ENCODE measurements around the gene AP3B1. TPM values are rescaled to one million over a fixed set of nuclear protein-coding genes. Genes with fewer than 3 reads are reported as not detected.

The AP3B1 gene
- total RNA-seq, 1 experiment from 2014 or later = 50.3 TPM

DNA sequence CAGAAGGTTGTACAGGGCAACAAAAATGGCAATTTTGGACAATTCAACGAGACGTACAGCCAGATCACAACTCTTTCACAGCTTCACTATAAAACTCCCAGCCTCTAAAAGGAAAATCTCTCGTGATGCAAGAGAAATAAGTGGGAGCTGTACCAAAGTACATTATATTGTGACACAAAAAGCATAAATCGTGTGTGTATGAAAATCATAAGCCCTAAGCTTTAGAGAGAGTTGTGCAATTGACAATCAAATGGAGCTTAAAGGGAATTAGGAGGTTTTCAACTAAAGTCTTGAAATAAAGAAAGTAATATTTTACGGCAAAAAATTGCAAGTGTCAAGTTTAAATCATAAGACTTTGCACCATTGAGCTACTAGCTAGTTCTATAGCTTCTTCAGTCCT lies 323.6 kb downstream of the AP3B1 start:
- no peak overlapping the region for H3K27ac Mint-ChIP-seq
- H3K9me3 Mint-ChIP-seq = no peaks in the 10 kb centered on the region
- H3K4me1 Mint-ChIP-seq = peaks cover 13% of the 10 kb centered on the region
- H3K36me3 Mint-ChIP-seq = no peaks in the 10 kb centered on the region
- no peak for ATAC-seq
- peaks cover 99% of the 10 kb centered on the region for H3K27me3 Mint-ChIP-seq (ENCODE audit: low read depth)
- ChIA-PET CTCF (interaction anchor here (1.9 kb wide), 1 partner anchor 12 kb away, joined by 6 read pairs; no protein-coding TSS in a partner anchor), POLR2A (no interaction called here)
- H3K4me3 Mint-ChIP-seq = no peak overlapping the region
- no peak for DNase-seq (ENCODE audit: low spot score)
- TF ChIP-seq, protein P1, sequence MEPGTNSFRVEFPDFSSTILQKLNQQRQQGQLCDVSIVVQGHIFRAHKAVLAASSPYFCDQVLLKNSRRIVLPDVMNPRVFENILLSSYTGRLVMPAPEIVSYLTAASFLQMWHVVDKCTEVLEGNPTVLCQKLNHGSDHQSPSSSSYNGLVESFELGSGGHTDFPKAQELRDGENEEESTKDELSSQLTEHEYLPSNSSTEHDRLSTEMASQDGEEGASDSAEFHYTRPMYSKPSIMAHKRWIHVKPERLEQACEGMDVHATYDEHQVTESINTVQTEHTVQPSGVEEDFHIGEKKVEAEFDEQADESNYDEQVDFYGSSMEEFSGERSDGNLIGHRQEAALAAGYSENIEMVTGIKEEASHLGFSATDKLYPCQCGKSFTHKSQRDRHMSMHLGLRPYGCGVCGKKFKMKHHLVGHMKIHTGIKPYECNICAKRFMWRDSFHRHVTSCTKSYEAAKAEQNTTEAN (CRISPR knock-in tag; IDR thresholded peaks at IDR 0.05) = no peak
- TF ChIP-seq NFE2L1 (CRISPR knock-in tag; IDR thresholded peaks at IDR 0.05) (no peak), ESRRA (CRISPR knock-in tag; IDR thresholded peaks at IDR 0.05; ENCODE audit: borderline replicate concordance) (no peak), SOX15 (CRISPR knock-in tag; IDR thresholded peaks at IDR 0.05) (no peak)

GRCh38 chr5:77963795-77964194 lies 330.7 kb downstream of the AP3B1 start:
- Mint-ChIP-seq H3K27ac (no peak overlapping the region), H3K4me1 (peaks cover 22% of the 10 kb centered on the region), H3K36me3 (no peaks in the 10 kb centered on the region), H3K9me3 (no peaks in the 10 kb centered on the region), H3K27me3 (ENCODE audit: low read depth) (peaks cover 92% of the 10 kb centered on the region), H3K4me3 (no peak overlapping the region)
- ChIA-PET CTCF (no interaction called here), POLR2A (no interaction called here)
- TF ChIP-seq ZBTB21 (CRISPR knock-in tag; IDR thresholded peaks at IDR 0.05; ENCODE audit: borderline replicate concordance) (no peak), NFYB (CRISPR knock-in tag; conservative IDR thresholded peaks at IDR 0.05; ENCODE audit: low read depth) (no peak), ZNF219 (CRISPR knock-in tag; IDR thresholded peaks at IDR 0.05; ENCODE audit: borderline replicate concordance) (no peak), HMGA2 (CRISPR knock-in tag; IDR thresholded peaks at IDR 0.05) (no peak), SMAD4 (CRISPR knock-in tag; IDR thresholded peaks at IDR 0.05) (no peak), ETV6 (CRISPR knock-in tag; IDR thresholded peaks at IDR 0.05) (no peak), CREB1 (CRISPR knock-in tag; IDR thresholded peaks at IDR 0.05) (no peak), ZNF532 (CRISPR knock-in tag; IDR thresholded peaks at IDR 0.05; ENCODE audit: borderline replicate concordance) (no peak), ESRRA (CRISPR knock-in tag; IDR thresholded peaks at IDR 0.05; ENCODE audit: borderline replicate concordance) (no peak), ZNF138 (CRISPR knock-in tag; conservative IDR thresholded peaks at IDR 0.05) (no peak), ZNF416 (CRISPR knock-in tag; IDR thresholded peaks at IDR 0.05) (no peak), FOXK1 (CRISPR knock-in tag; IDR thresholded peaks at IDR 0.05) (no peak), MYBL2 (CRISPR knock-in tag; IDR thresholded peaks at IDR 0.05) (no peak), ZNF263 (CRISPR knock-in tag; IDR thresholded peaks at IDR 0.05; ENCODE audit: low read depth) (no peak), ZNF423 (CRISPR knock-in tag; IDR thresholded peaks at IDR 0.05) (no peak)
- TF ChIP-seq, protein P2, sequence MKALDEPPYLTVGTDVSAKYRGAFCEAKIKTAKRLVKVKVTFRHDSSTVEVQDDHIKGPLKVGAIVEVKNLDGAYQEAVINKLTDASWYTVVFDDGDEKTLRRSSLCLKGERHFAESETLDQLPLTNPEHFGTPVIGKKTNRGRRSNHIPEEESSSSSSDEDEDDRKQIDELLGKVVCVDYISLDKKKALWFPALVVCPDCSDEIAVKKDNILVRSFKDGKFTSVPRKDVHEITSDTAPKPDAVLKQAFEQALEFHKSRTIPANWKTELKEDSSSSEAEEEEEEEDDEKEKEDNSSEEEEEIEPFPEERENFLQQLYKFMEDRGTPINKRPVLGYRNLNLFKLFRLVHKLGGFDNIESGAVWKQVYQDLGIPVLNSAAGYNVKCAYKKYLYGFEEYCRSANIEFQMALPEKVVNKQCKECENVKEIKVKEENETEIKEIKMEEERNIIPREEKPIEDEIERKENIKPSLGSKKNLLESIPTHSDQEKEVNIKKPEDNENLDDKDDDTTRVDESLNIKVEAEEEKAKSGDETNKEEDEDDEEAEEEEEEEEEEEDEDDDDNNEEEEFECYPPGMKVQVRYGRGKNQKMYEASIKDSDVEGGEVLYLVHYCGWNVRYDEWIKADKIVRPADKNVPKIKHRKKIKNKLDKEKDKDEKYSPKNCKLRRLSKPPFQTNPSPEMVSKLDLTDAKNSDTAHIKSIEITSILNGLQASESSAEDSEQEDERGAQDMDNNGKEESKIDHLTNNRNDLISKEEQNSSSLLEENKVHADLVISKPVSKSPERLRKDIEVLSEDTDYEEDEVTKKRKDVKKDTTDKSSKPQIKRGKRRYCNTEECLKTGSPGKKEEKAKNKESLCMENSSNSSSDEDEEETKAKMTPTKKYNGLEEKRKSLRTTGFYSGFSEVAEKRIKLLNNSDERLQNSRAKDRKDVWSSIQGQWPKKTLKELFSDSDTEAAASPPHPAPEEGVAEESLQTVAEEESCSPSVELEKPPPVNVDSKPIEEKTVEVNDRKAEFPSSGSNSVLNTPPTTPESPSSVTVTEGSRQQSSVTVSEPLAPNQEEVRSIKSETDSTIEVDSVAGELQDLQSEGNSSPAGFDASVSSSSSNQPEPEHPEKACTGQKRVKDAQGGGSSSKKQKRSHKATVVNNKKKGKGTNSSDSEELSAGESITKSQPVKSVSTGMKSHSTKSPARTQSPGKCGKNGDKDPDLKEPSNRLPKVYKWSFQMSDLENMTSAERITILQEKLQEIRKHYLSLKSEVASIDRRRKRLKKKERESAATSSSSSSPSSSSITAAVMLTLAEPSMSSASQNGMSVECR (CRISPR knock-in tag; IDR thresholded peaks at IDR 0.05; ENCODE audit: borderline replicate concordance) = no peak
- TF ChIP-seq, protein P3, sequence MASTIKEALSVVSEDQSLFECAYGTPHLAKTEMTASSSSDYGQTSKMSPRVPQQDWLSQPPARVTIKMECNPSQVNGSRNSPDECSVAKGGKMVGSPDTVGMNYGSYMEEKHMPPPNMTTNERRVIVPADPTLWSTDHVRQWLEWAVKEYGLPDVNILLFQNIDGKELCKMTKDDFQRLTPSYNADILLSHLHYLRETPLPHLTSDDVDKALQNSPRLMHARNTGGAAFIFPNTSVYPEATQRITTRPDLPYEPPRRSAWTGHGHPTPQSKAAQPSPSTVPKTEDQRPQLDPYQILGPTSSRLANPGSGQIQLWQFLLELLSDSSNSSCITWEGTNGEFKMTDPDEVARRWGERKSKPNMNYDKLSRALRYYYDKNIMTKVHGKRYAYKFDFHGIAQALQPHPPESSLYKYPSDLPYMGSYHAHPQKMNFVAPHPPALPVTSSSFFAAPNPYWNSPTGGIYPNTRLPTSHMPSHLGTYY (CRISPR knock-in tag; IDR thresholded peaks at IDR 0.05) = no peak
- DNase-seq (ENCODE audit: low spot score) (no peak), ATAC-seq (no peak)
